ENCODE data around the gene SNU13.
A peak's percentile ranks its signal among the peaks of the same experiment; 100 is the strongest.
"Not testable (repeated sequence)": the region's sequence is repeated elsewhere in the genome, so short reads cannot be mapped to it uniquely, and the experiment has no call there.

Gene SNU13

GRCh38 chr22:41688365-41689211 is at the start of gene SNU13:
SNU13 (minus strand) TSS chr22:41688867; CDS start chr22:41688796, 71 bp downstream.
- DNase-seq: peak; percentile 93

DNA sequence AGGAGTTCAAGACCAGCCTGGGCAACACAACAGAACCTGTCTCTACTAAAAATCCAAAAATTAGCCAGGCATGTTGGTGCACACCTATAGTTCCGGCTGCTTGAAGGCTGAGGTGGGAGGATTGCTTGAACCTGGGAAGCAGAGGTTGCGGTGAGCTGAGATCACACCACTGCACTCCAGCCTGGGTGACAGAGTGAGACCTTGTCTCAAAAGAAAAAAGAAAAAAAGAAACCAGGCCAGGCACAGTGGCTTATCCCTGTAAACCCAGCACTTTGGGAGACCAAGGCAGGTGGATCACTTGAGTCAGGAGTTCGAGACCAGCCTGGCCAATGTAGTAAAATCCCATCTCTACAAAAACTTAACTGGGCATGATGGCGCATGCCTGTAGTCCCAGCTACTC is 44.6 kb upstream of the SNU13 start:
- DNase-seq: not testable (repeated sequence)

GRCh38 chr22:41732096-41732772 is 43.6 kb upstream of the SNU13 start:
- no peak for DNase-seq

- DNase-seq: no peak
Measured at GRCh38 chr22:41731609-41732008, 42.9 kb upstream of the SNU13 start.

- DNase-seq: no peak
Measured at GRCh38 chr22:41725510-41726110, 36.9 kb upstream of the SNU13 start.

DNA sequence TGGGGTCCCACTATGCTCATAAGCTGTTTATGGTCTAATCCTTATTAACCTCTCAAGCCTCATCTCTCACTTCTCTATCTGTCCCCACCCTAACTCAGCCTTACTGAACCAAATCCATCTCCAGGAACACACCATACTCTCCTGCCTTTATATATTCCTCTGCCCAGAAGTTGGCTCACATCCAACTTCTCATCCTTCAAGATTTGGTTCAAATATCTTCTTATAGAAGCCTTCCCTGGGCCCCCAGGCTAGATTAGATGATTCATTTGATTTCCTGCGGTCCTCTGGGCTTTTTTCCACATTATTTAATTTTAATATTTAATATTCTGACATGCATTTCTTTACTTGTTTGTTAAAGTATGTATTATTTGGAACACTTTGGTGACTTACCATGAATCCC is 33.8 kb upstream of the SNU13 start:
- DNase-seq: no peak

DNA sequence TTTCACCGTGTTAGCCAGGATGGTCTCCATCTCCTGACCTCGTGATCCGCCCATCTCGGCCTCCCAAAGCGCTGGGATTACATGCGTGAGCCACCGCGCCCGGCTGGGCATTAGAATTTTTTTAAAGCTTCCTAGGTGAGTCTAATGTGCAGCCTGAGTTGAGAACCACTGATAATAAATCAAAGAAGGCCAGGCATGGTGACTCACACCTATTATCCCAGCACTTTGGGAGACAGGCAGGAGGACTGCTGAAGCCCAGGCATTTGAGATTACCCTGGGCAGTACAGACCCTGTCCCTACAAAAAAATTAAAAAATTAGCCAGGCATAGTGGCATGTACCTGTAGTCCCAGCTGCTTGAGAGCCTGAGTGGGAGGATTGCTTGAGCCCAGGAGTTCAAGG is 24.3 kb upstream of the SNU13 start:
- no peak for DNase-seq

DNA sequence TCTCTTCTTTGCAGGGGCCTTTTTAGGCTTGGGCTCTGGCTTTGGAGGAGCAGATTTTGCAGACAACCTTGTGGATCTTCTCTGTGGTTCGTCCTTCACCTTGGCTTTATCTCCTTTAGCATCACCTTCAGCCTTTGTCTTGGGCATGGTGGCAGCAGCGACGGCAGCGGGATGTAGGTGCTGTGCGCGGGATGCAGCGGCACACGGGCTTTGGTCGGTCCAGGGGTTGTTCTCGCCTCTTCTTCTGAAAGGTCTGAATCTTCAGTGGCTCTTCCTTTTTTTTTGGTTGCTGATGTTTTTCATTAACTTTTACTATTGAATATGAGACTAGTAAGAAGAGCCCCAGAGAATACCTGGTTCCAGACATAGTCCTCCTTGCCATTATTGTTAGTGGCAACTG is 20.7 kb upstream of the SNU13 start:
- DNase-seq: no peak

DNA sequence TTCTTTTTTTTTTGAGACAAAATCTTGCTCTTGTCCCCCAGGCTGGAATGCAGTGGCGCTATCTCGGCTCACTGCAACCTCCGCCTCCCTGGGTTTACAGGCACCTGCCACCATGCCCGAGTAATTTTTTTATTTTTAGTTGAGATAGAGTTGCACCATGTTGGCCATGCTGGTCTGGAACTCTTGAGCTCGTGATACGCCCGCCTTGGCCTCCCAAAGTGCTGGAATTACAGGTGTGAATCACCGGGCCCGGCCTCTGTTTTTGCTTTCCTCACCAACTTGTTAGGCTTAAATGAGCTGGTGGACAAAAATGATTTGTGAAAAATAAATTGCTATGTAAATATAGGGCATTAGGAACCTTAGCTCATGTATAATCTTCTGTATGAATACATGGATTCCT is 14.1 kb upstream of the SNU13 start:
- DNase-seq: no peak

DNA sequence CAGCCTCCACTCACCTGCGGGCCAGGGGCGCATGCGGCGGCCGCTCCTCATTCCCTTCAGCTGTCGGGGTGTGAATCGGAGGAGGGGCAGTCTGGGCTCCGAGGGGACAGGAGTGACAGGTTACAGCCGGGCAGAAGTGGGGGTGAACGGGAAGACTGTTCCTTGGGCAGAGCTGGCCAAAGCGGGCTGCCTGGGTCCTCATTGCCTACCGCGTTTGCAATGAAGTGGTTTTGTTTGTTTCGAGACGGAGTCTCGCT is 11.4 kb upstream of the SNU13 start:
- DNase-seq: no peak

DNA sequence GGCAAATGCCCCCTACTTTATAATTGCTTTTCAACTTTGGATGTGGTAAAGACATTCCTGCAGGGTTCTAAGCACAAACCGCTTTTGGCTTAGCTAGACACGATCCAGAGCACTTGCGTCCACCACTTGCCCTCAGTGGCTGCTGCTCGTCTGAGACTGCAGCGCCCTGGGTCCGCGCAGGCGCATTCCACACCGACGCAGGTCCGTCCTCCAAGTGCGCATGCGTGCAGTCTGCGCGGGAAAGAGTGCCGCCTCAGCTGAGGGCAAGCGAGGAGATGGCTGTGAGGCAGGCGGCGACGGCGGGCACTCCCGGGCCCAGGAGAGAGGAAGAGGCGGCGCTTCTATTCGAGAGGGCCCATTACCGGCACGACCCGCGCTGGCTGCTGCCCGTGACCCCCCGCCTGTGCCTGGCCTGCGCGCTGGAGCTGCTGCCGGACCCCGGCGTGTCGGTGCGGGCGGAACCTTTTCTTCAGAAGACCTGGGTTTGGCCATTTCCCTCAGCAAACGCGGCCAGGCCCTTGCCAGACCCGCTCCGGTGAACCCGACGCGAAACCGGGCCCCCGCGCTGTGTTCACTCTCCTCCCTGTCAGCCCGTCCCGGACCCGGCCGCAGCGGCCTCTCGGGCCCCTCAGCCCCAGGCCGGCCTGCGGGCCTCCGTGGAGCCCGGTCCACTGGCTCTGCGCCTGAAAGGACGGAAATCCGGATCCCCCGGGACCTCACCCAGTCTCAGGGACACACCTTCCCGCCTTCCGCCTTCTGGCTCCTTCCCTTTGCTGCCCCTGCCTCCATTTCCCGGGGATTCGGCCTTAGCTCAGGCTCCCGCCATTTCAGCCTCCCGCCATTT is 10.8 kb upstream of the SNU13 start, which contains the start of gene MEI1:
Gene MEI1 (plus strand): TSS at position 240 of the 844 bp plus-strand sequence. CDS start 36 bp downstream, at position 276.
- peak; percentile 92 for DNase-seq

GRCh38 chr22:41697126-41697775 is 8.6 kb upstream of the SNU13 start:
- DNase-seq: peak; percentile 88

- no peak for DNase-seq
Measured at GRCh38 chr22:41696703-41697102, 8.0 kb upstream of the SNU13 start.

DNA sequence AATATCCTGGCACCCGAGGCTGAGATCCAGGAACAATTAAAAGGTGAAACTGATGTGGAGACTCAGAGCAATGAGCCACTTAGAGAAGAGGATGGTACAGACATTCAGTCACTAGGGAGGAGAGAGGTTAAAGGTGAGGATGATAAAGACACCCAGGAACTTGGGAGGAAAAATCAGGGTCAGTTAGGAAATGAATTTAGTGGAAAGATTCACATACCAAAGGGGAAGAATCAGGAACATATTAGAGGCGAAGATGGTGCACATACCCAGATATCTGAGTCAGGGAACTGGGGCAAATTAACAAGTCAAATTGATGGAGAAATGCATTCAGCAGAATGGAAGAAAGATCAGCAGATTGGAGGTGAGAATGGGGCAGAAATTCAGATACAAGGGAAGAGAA is 6.5 kb upstream of the SNU13 start:
- DNase-seq: no peak

DNA sequence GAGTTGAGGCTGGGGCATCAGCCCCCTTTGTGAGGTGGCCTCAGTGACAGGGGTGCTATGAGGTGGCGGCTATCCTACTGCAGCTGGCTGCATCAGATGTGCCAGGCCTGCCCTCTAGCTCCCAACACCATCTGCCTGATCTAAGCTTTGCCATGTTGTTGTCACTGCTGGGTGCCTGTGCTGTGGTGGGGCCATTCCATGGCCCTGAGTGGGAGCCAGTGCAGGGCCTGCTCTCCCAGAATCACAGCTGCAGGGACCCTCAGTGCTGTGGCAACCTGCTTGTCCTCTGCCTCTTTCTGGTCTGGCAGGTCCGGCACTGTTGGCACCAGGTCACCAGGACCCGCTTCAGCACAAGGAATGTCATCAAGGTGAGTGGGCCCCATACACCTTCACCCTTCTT is 1.8 kb upstream of the SNU13 start:
- no peak for DNase-seq

GRCh38 chr22:41687901-41688364 is 734 bp downstream of the SNU13 start:
- peak; percentile 27 for DNase-seq

GRCh38 chr22:41686890-41687289 is 1.8 kb downstream of the SNU13 start:
- DNase-seq: not testable (repeated sequence)

GRCh38 chr22:41684194-41684593 is 4.5 kb downstream of the SNU13 start:
- DNase-seq: no peak

GRCh38 chr22:41683616-41684015 is 5.1 kb downstream of the SNU13 start:
- DNase-seq: no peak

DNA sequence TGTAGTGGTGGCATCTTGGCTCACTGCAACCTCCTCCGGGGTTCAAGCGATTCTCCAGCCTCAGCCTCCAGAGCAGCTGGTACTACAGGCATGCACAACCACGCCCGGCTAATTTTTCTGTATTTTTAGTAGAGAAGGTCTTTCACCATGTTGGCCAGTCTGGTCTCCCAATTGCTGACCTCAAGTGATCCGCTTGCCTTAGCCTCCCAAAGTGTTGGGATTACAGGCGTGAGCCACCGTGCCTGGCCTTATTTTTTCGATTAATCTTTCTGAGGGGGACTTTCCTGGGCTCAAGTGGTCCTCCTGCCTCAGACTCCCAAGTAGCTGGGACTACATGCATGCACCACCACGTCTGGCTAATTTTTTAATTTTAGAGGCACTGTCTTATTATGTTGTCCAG is 5.6 kb downstream of the SNU13 start:
- no peak for DNase-seq

GRCh38 chr22:41682033-41682807 is 6.4 kb downstream of the SNU13 start:
- DNase-seq: peak; percentile 89

DNA sequence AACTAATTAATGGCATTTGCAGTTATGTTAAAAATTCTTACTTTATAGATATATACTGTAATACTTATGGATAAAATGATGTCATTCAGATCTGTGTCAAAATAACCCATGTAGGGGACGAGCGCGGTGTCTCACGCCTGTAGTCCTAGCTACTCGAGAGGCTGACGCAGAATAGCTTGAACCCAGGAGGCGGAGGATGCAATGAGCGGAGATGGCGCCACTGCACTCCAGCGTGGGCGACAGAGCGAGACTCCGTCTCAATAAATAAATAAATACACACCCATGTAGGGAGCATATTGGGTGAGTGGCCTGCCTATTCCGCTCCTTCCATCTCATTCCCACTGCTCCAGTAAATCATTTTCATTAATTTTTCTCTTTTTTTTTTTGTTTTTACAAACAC is 7.1 kb downstream of the SNU13 start:
- peak; percentile 41 for DNase-seq
